Erythroblast (primary cell): ENCODE results near the gene TMEM184B.

Experiments used
- DNase-seq, 2 experiments: peaks; one replicate each; lab custom pipeline; 2025; lab: John Stamatoyannopoulos, UW
- GATA1 ChIP-seq: IDR thresholded peaks from 2 replicates; pipeline ENCODE4 v1.6.1; 2011; ENCODE audit warnings: low read depth, mild to moderate bottlenecking, control low read depth, low read length, moderate library complexity
- POLR2A ChIP-seq: IDR thresholded peaks from 2 replicates; pipeline ENCODE4 v1.6.1; 2011; ENCODE audit warnings: mild to moderate bottlenecking, low read length

TMEM184B gene

DNA sequence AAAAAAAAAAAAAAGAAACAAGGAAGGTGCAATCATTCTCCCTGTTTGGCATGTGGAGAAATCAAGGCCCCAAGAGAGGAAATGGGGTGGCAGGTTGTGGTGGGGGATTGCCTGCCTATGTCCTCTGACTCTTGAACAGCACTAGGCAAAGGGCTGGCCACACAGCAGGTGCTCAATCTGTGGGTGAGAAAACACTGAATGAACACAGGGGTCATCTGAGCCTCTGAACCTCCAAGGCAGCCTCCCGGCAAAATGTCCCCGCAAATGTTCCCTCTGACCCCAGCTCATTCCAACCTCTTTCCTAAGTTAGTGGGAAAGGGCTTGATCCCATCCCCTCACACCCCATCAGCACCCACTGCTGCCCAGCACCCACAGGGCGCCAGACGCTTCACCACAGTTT is 95.8 kb downstream of the TMEM184B start:
- no peak for DNase-seq

DNA sequence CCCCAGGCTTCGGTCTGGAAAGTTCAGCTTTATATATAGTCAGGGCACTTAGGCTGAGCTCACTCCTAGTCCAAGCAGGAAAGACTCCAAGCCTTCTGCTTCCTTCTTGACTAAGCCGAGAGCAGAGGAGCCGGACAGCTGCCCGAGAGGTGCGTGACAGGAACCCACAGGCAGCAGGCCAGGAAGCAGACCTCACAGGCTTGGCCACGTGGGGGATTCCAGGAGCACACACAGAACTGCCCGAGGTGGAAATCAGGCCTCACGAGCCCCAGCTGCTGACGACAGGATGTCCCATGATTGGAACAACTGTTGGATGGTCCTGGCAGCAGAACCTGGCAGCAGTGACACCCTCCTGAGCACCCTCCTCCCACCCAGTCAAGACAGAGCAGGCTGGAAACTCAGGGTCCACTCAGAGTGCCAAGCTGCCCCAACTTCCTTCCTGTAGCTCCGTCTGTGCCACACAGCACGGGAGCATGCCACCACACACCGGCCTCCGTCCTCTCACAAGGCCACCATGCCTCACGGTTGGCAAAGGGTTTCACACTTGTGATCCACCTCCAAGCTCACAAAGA is 96.6 kb downstream of the TMEM184B start:
- TF ChIP-seq GATA1 = no peak
- peak; percentile 31 for TF ChIP-seq POLR2A
- no peak for DNase-seq

More for the DNA sequence above, 95.8 kb downstream of the TMEM184B start:
- TF ChIP-seq GATA1 (no peak), POLR2A (peak; percentile 4)

DNA sequence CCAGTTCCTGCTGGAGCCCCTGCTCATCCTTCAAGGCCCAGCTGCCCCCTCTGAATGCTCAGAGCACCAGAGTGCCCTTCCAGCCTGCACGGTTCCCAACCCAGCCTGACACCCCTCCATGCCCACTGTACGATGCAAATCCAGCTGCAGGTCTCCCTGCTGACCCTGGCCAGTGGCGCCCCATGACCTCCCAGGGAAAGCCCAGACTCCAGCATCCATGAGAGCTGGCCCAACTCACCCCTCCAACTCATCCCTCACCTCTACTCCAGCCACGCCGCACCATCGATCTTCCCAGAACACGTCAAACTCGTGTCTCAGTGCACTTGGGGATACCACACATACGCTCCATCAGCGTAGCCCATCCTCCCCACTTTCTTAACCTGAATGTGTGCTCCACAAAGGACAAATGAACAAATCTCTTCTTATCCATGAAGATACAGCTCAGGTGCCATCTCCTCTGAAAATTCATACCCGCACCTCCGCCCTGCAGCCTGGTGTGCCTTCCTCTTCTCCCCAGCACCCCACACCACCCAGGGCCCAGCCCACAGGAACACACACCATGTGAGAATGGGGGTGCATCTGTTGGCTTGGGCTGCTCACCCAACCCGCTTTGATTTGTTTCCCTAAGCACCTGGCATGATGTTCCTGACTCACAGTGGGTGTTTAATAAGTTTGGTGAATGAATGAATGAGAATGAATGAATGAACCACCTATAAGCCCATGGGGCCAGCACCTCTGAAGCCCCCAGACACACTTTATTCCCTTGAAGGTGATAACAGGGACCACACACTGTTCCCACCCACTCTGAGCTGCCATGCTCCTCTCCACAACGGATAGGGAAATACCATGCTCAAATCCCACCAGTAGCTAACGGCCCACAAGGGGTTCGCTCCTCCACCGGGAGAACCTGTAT is 97.3 kb downstream of the TMEM184B start:
- DNase-seq = no peak
- TF ChIP-seq POLR2A (no peak), GATA1 (no peak)

DNA sequence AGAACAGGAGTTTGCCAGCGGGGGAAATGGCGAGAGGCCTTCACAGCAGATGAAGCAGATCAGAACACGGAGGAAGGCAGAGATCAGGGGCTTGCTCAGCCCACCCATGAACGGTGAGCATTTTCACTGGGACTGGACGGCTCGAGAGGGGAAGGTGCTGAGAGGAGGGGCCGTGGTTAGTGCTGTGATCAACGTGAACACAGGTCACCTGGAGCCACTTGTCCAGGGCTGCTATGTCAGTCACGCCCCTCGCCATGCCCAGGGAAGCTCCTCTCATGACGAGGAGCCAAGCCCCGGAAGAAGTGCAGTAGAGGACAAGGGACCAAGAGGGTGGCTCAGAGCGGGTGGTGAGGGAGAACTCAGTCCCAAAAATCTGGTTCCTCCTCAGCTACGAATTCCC is 98.2 kb downstream of the TMEM184B start:
- no peak for TF ChIP-seq POLR2A
- TF ChIP-seq GATA1 = no peak

DNA sequence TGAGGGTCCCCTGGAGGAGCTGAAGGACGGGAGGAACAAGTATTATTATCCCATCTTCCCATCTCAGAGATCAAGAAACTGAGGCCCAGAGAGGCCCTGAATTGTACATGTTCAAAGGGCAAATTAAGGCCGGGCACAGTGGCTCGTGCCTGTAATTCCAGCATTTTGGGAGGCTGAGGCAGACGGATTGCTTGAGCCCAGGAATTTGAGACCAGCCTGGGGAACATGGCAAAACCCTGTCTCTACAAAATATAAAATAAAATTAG is 99.2 kb downstream of the TMEM184B start:
- TF ChIP-seq POLR2A (no peak), GATA1 (no peak)

More for the DNA sequence above, 98.2 kb downstream of the TMEM184B start:
- DNase-seq = no peak

DNA sequence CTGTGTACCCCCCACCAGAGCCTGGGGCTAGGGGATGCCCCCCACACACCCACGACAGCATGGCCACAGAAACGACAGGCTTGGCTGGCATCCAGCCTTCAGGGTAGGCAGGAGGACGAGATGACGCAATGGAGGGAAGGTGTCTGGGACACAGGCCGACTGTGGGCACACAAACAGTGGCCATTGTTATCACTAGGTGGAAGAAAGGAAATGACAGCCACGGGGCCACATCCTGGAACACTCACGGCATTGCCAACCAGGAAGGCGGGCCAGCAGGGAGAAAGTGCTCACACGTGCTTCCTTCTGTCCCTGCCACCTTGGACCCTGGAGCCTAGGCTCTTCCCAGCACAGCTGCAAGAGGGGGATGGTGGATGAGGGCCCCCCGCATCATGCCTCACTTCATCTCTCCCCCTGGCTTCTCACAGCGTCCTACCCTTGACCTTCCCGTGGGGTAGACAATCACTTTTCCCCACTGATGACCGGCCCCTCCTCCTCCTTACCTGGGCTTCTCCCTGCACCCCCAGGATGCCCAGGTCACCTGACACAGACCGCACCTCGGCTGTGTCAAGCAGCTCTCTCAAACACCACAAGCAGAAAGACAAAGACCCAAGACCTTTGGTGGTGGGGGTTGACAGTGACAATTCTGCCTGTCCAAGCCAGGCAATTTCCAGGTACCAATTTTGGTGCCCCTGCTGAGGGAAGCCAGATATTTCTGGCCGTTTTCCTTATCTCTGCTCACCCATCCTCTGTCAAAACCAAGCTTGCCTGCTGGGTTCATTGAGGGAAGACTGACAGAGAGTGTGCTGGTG is 99.8 kb downstream of the TMEM184B start:
- DNase-seq = peak in 1 of 2 experiments; percentile 41

More for the DNA sequence above, 99.2 kb downstream of the TMEM184B start:
- no peak for DNase-seq

DNA sequence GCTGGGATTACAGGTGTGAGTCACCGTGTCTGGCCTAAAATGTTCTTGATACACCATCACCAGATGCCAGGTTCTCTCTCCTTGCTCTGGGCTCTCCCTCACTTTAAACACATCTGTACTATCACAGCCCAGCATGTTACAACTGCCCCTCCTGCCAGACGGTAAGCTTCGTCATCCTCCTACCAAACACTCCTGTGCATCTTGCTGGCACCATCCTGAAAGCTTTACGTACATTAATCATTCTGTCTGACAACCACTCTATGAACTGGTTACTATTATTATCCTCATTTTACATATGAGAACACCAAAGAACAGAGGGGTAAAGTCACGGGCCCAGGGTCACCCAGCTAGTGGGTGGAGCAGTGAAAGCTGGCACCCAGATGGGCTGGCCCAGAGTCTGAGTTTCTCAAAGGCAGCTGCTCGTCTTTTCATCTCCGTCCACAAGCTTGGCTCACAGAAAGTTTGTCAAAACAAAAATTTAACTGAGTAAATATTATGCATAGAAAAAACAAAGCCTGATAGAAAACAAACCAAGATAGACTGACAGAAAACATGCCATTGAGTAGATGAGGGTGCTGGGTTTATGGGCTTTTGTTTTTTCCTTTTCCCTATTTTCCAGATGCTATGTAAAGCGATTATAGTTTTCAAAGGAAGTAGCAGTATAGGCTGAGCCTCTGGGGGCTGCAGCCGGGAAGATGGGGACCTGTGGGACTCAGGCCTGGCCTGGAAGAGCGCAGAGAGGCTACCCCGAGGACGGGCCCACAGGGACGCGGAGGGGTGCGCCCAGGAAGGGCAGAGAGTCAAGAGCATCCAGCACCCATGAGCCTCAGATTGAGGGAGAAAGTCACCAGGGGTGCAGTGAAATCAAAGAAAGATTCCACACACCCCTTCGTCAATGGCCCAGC is 100.6 kb downstream of the TMEM184B start:
- peak in 1 of 2 experiments; percentile 21 for DNase-seq

More for the DNA sequence above, 99.8 kb downstream of the TMEM184B start:
- TF ChIP-seq POLR2A (peak; percentile 35), GATA1 (no peak)

DNA sequence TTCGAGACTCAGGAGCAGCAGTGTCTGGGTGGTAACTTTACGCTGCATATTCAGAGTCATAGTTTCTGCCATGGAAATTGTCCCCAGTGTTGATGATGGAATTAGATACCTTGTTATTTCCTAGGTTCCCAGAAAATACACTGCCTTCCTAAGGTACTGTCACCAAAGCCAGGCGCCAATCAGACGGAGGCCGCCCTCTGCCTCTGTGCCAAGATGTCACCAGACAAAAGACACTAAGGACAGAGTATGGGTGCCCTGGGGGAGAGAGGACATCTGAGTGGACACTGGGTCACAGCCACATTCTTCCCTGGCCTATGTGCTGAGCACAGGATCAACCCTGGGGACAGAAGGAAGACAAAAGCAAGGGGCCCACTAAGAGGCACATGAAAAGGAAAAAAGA is 102.3 kb downstream of the TMEM184B start:
- TF ChIP-seq POLR2A (no peak), GATA1 (no peak)
- no peak for DNase-seq

More for the DNA sequence above, 100.6 kb downstream of the TMEM184B start:
- no peak for TF ChIP-seq GATA1
- peak; percentile 21 for TF ChIP-seq POLR2A
